Neutrophil (primary cell): Measurements from ENCODE around the gene FSD2.

Source experiments
- H3K27ac ChIP-seq: fragments of 200-600 bp; sonication (generic); 2 replicates; pipeline ENCODE4 v1.5.1; 2016; ENCODE audit warnings: mild to moderate bottlenecking, moderate library complexity
- H3K27me3 ChIP-seq: fragments of 200-600 bp; sonication (generic); 2 replicates; pipeline ENCODE4 v1.6.0; 2016; ENCODE audit warnings: mild to moderate bottlenecking
- H3K36me3 ChIP-seq: fragments of 200-600 bp; sonication (generic); 2 replicates; pipeline ENCODE4 v1.5.1; 2017
- H3K4me1 ChIP-seq, 2 experiments: fragments of 200-600 bp in 1 of 2; sonication (generic) in 1 of 2; 1 replicate in 1 of 2; 2 replicates in 1 of 2; pipeline versions ENCODE4 v1.5.1 to v1.6.1; 2013 to 2016; ENCODE audit warnings: low read depth in 1 of 2, low read length in 1 of 2, mild to moderate bottlenecking in 1 of 2, moderate library complexity in 1 of 2; ENCODE audit not compliant: control insufficient read depth in 1 of 2, insufficient read depth in 1 of 2
- H3K4me3 ChIP-seq, 2 experiments: fragments of 200-600 bp in 1 of 2; sonication (generic) in 1 of 2; 1 replicate in 1 of 2; 2 replicates in 1 of 2; pipeline ENCODE4 v1.5.1; 2013 to 2016; ENCODE audit warnings: low read depth in 1 of 2, low read length in 1 of 2, mild to moderate bottlenecking in 1 of 2, moderate library complexity in 1 of 2
- H3K9me3 ChIP-seq: fragments of 200-600 bp; sonication (generic); 2 replicates; pipeline ENCODE4 v1.5.1; 2016
- TF ChIP-seq, protein P1 (sequence below): fragments of 200-600 bp; sonication (generic); IDR thresholded peaks from 2 replicates; pipeline ENCODE4 v1.5.1; 2016; ENCODE audit warnings: antibody characterized with exemption

The FSD2 gene

DNA sequence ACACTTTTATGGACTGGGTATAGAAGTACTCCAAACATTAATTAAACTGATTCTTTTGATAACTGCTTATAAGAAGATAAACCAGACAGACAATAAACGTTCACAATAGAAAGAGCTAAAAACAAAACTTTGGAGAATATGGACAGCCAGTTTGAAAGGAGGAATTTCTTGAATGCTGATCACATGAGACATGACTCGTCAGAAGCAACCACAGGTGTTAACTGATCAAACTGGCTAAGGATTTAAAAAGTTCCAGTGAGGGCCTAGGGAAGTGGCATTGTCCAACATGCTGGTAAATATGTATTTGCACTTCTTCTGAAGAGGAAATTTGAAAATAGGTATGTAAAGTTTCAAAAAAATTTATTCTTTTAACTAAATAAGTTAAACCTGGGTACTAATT is 66.8 kb downstream of the FSD2 start:
- Histone ChIP-seq H3K27ac (no peak overlapping the region), H3K4me1 (no peaks in the 10 kb centered on the region), H3K36me3 (no peaks in the 10 kb centered on the region), H3K9me3 (no peaks in the 10 kb centered on the region), H3K4me3 (no peak overlapping the region), H3K27me3 (no peaks in the 10 kb centered on the region)
- TF ChIP-seq, protein P1, sequence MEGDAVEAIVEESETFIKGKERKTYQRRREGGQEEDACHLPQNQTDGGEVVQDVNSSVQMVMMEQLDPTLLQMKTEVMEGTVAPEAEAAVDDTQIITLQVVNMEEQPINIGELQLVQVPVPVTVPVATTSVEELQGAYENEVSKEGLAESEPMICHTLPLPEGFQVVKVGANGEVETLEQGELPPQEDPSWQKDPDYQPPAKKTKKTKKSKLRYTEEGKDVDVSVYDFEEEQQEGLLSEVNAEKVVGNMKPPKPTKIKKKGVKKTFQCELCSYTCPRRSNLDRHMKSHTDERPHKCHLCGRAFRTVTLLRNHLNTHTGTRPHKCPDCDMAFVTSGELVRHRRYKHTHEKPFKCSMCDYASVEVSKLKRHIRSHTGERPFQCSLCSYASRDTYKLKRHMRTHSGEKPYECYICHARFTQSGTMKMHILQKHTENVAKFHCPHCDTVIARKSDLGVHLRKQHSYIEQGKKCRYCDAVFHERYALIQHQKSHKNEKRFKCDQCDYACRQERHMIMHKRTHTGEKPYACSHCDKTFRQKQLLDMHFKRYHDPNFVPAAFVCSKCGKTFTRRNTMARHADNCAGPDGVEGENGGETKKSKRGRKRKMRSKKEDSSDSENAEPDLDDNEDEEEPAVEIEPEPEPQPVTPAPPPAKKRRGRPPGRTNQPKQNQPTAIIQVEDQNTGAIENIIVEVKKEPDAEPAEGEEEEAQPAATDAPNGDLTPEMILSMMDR, result no peak

- Histone ChIP-seq H3K27ac (no peak overlapping the region), H3K4me1 (no peaks in the 10 kb centered on the region), H3K4me3 (no peak overlapping the region), H3K36me3 (no peaks in the 10 kb centered on the region), H3K9me3 (no peaks in the 10 kb centered on the region), H3K27me3 (no peaks in the 10 kb centered on the region)
- TF ChIP-seq, protein P1, result no peak
Measured at GRCh38 chr15:82737975-82738374, 67.9 kb downstream of the FSD2 start.

GRCh38 chr15:82731527-82731926 is 74.3 kb downstream of the FSD2 start:
- Histone ChIP-seq H3K36me3 (no peaks in the 10 kb centered on the region), H3K27ac (no peak overlapping the region), H3K27me3 (no peaks in the 10 kb centered on the region), H3K4me3 (no peak overlapping the region), H3K4me1 (no peaks in the 10 kb centered on the region), H3K9me3 (no peaks in the 10 kb centered on the region)
- TF ChIP-seq, protein P1, result no peak

DNA sequence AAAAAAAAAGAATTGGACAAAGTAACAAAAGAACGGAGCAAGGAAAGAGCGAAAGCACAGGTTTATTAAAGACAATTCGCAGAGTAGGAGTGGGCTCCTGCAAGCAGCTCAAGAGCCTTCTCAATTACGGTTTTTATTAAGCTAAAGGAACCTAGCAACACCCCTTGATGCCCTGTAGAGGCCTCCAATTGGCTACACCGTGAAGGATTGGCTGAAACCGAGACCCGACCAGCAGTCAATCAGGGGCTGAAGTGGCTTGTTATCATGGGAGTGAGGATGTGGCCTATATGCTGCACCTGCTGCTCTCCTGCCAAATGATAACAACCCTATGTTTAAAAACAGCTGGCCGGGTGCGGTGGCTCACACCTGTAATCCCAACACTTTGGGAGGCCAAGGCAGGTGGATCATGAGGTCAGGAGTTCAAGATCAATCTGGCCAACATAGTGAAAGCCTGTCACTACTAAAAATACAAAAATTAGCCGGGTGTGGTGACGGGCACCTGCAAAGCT is 75.8 kb downstream of the FSD2 start:
- TF ChIP-seq, protein P1, result no peak
- Histone ChIP-seq H3K36me3 (no peaks in the 10 kb centered on the region), H3K4me3 (no peak overlapping the region), H3K9me3 (no peaks in the 10 kb centered on the region), H3K4me1 (no peaks in the 10 kb centered on the region), H3K27ac (no peak overlapping the region), H3K27me3 (no peaks in the 10 kb centered on the region)

DNA sequence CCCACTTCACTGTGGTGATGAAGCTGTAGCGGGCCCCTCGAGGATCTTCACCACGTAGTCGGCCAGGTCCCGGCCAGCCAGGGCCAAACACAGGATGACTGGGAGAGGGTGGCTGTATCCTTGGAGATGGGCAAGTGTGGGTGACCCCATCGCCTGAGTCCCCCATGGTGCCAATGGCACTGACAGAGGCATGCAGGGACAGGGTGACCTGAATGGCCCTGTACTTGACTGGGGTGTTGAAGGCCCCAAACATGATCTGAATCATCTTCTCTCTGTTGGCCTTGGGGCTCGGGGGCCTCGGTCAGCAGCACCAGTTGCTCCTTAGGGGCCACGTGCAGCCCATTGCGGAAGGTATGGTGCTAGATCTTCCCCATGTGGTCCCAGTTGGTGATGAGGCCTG is 79.1 kb downstream of the FSD2 start:
- Histone ChIP-seq H3K36me3 (no peaks in the 10 kb centered on the region), H3K27me3 (no peaks in the 10 kb centered on the region), H3K4me3 (no peak overlapping the region), H3K27ac (no peak overlapping the region), H3K4me1 (no peaks in the 10 kb centered on the region), H3K9me3 (no peaks in the 10 kb centered on the region)
- TF ChIP-seq, protein P1, result no peak

DNA sequence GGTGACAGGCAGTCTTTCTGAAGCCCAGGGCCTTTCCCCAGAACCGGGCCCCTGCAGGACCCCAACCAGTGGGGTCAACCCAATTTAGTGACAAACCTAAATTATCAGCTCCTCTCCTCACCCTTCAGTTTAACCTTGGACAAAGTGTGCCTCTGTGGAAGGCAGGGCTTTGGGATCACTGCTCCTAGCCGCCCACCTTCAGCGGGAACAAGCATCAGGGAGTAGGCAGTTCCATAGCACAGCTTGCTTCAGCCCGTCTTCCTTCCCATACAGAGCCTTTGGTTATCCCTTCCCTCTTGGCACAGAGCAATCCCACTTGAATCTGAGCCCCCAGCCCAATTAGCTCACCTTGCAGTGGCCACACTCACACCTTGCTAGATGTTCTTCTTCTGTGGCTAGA is 90.9 kb downstream of the FSD2 start:
- Histone ChIP-seq H3K27ac (no peak overlapping the region), H3K4me1 (peaks cover 2% of the 10 kb centered on the region in 2 experiments), H3K4me3 (no peak overlapping the region), H3K36me3 (no peaks in the 10 kb centered on the region), H3K9me3 (no peaks in the 10 kb centered on the region), H3K27me3 (peaks cover 28% of the 10 kb centered on the region)
- TF ChIP-seq, protein P1, result no peak
